GM12878 (cell line): ENCODE results near the gene MPP2. TPM values are rescaled to one million over a fixed set of nuclear protein-coding genes. Genes with fewer than 3 reads are reported as not detected.

Experiments used
- ATAC-seq: fragments of 200-7000 bp; cut with Tn5 transposase; 3 replicates; pipeline ENCODE4 v1.9.1; 2020; ENCODE audit warnings: mild to moderate bottlenecking, moderate library complexity
- BruUV-seq: library from RNA; stranded (reverse); fragments of 400-500 nt; replicated peaks from 2 replicates; lab custom pipeline; 2021; lab: Mats Ljungman, UMichigan
- CTCF ChIA-PET: fragments of 300-600 bp; sonication (Branson Sonifier 250); formaldehyde crosslinking; extraction: SDS; loops from one replicate; lab custom pipeline; 2021; ENCODE audit warnings: inconsistent platforms; lab: Yijun Ruan, JAX
- POLR2A ChIA-PET: fragments of 350-600 bp; formaldehyde crosslinking; extraction: SDS; loops from one replicate; lab custom pipeline; 2021; ENCODE audit warnings: inconsistent platforms; lab: Charles Lee
- RAD21 ChIA-PET: fragments of 300-600 bp; sonication (Branson Sonifier 250); formaldehyde crosslinking; loops from one replicate; lab custom pipeline; 2023; ENCODE audit warnings: antibody characterized with exemption; ENCODE audit not compliant: unreplicated experiment; lab: Charles Lee
- SMC1A ChIA-PET: fragments of 300-600 bp; sonication (Branson Sonifier 250); formaldehyde crosslinking; loops from one replicate; lab custom pipeline; 2023; ENCODE audit not compliant: unreplicated experiment, uncharacterized antibody; lab: Charles Lee
- DNase-seq: peaks from one replicate; pipeline ENCODE4 v3.0.0-alpha.2; 2011; ENCODE audit warnings: low read depth, low spot score
- FAIRE-seq: peaks from 3 replicates; lab custom pipeline; 2011; peaks lifted over from hg19 to GRCh38; lab: Jason Lieb, UNC
- H2AFZ ChIP-seq: 2 replicates; pipeline ENCODE4 v1.6.0; 2011; ENCODE audit warnings: low read depth, low read length, control low read depth; ENCODE audit not compliant: control insufficient read depth
- H3K27ac ChIP-seq: 2 replicates; pipeline ENCODE4 v1.5.1; 2011; ENCODE audit warnings: control low read depth; ENCODE audit not compliant: control insufficient read depth, insufficient read depth
- H3K27me3 ChIP-seq, 2 experiments: replicated peaks in 1 of 2; 2 replicates each; pipeline versions ENCODE4 v1.6.0 to v1.6.1; 2011; ENCODE audit warnings: low read length in 1 of 2; ENCODE audit not compliant: control insufficient read depth in 2 of 2, insufficient read depth in 2 of 2
- H3K36me3 ChIP-seq, 2 experiments: 2 replicates each; pipeline ENCODE4 v1.5.1; 2011; ENCODE audit warnings: low read length in 1 of 2; ENCODE audit not compliant: control insufficient read depth in 2 of 2, insufficient read depth in 2 of 2
- H3K4me1 ChIP-seq: 2 replicates; pipeline ENCODE4 v1.6.1; 2011; ENCODE audit warnings: mild to moderate bottlenecking, low read length, moderate library complexity, mixed read lengths; ENCODE audit not compliant: control insufficient read depth, insufficient read depth
- H3K4me2 ChIP-seq: 2 replicates; pipeline ENCODE4 v1.6.0; 2011; ENCODE audit warnings: control low read depth; ENCODE audit not compliant: control insufficient read depth, insufficient read depth
- H3K4me3 ChIP-seq: fragments of 200-600 bp; sonication (generic); 2 replicates; pipeline ENCODE4 v1.5.1; 2016
- H3K79me2 ChIP-seq: 2 replicates; pipeline ENCODE4 v1.6.0; 2011; ENCODE audit warnings: low read length; ENCODE audit not compliant: control insufficient read depth, insufficient read depth
- H3K9ac ChIP-seq: 2 replicates; pipeline ENCODE4 v1.8.0; 2011; ENCODE audit warnings: low read length, control low read depth, mixed read lengths; ENCODE audit not compliant: control insufficient read depth, insufficient read depth
- H3K9me3 ChIP-seq: replicated peaks from 3 replicates; pipeline ENCODE4 v1.5.1; 2011; ENCODE audit warnings: mild to moderate bottlenecking, low read length; ENCODE audit not compliant: control insufficient read depth, insufficient read depth
- H4K20me1 ChIP-seq: 2 replicates; pipeline ENCODE4 v1.6.0; 2011; ENCODE audit not compliant: control insufficient read depth, insufficient read depth
- BACH1 ChIP-seq: fragments of 450-650 bp; IDR thresholded peaks from 2 replicates; pipeline ENCODE4 v1.6.1; 2017; ENCODE audit warnings: mild to moderate bottlenecking, borderline replicate concordance
- CHD1 ChIP-seq: IDR thresholded peaks from 2 replicates; pipeline ENCODE4 v1.6.1; 2012; ENCODE audit warnings: low read depth, low read length, improper control_type of control experiment
- RAD21 ChIP-seq: IDR thresholded peaks from 2 replicates; pipeline ENCODE4 v1.6.1; 2011; ENCODE audit warnings: mild to moderate bottlenecking, low read depth, low read length, moderate library complexity; ENCODE audit not compliant: insufficient read depth
- RB1 ChIP-seq: fragments of 450-650 bp; formaldehyde crosslinking; IDR thresholded peaks from 2 replicates; pipeline ENCODE4 v1.6.1; 2017; ENCODE audit warnings: mild to moderate bottlenecking, borderline replicate concordance
- SMAD1 ChIP-seq: fragments of 450-650 bp; IDR thresholded peaks from 2 replicates; pipeline ENCODE4 v1.6.1; 2018; ENCODE audit warnings: mild to moderate bottlenecking, low read depth; ENCODE audit not compliant: partially characterized antibody
- SMC3 ChIP-seq: IDR thresholded peaks from 2 replicates; pipeline ENCODE4 v1.6.1; 2011; ENCODE audit warnings: low read length, improper control_type of control experiment, borderline replicate concordance
- USF2 ChIP-seq: IDR thresholded peaks from 2 replicates; pipeline ENCODE4 v1.6.1; 2011; ENCODE audit warnings: low read depth, low read length, improper control_type of control experiment, borderline replicate concordance
- WGBS: methylation state at CpG from one replicate; pipeline ENCODE4 v1.1.6; 2016; ENCODE audit warnings: low lambda C conversion rate; ENCODE audit not compliant: insufficient replicate concordance, insufficient coverage; ENCODE audit errors: missing lambda C conversion rate; 5-methylcytosine and 5-hydroxymethylcytosine counted together
- in situ Hi-C: fragments of 300-500 bp; cut with MboI; formaldehyde crosslinking; loops from 9 replicates; pipeline ENCODE4 v1.14.3; 2018; ENCODE audit warnings: mixed read lengths
- intact Hi-C: fragments of 100-400 bp; cut with micrococcal nuclease; formaldehyde crosslinking; loops from one replicate; pipeline ENCODE4 v1.14.2; 2022; ENCODE audit not compliant: unreplicated experiment
- polyA plus RNA-seq, 11 experiments: library from polyadenylated mRNA; depleted of rRNA in 4 of 11; unstranded in 6 of 11; stranded (reverse) in 5 of 11; fragments of >200 nt; fragmentation: Nextera tagmentation in 4 of 11; fragmentation: Illumina TruSeq in 1 of 11; extraction: Ambion mirVana in 4 of 11; extraction: Trizol in 1 of 11; gene quantifications; 1 replicate in 1 of 11; 2 replicates in 10 of 11; pipeline versions ENCODE4 v1.2.1 to v1.2.3, GENCODE V29; 2011 to 2016; ENCODE audit warnings: inconsistent platforms in 2 of 11, missing spikeins in 2 of 11, low read depth in 1 of 11
- total RNA-seq, 4 experiments: library from RNA; depleted of rRNA in 3 of 4; stranded (reverse); fragments of >200 nt in 3 of 4; fragmentation: Illumina TruSeq in 1 of 4; extraction: Trizol in 1 of 4; gene quantifications; 2 replicates each; pipeline versions ENCODE4 v1.2.1 to v1.2.3, GENCODE V29; 2013 to 2021

The MPP2 gene
- total and polyA plus RNA-seq, 10 of the 15 experiments (the other 5 are each of a cell fraction or from before 2014, with no cell fraction given) = 0.02 to 0.23 (median 0.15) TPM; not detected in 2

GRCh38 chr17:43874293-43874692 is 33.0 kb downstream of the MPP2 start:
- no peaks in the 10 kb centered on the region for H4K20me1 ChIP-seq
- RAD21 ChIA-PET = no interaction called here
- BruUV-seq = no TSS peak
- H3K9me3 ChIP-seq = no peaks in the 10 kb centered on the region
- no peak overlapping the region for H3K4me2 ChIP-seq
- ATAC-seq (no peak), DNase-seq (no peak), FAIRE-seq (no peak)
- no peaks in the 10 kb centered on the region for H3K36me3 ChIP-seq
- SMC1A ChIA-PET = no interaction called here
- POLR2A ChIA-PET = no interaction called here
- H2AFZ ChIP-seq = no peak overlapping the region
- WGBS = 32% methylated on average over 3 of the region's 3 CpGs
- H3K4me3 ChIP-seq = no peak overlapping the region
- no peak overlapping the region for H3K27ac ChIP-seq
- no peak for TF ChIP-seq CHD1
- no peak for TF ChIP-seq SMC3
- no peak for TF ChIP-seq BACH1
- no peak for TF ChIP-seq RB1
- TF ChIP-seq USF2 = no peak
- no peak for TF ChIP-seq RAD21
- TF ChIP-seq SMAD1 = no peak
- intact Hi-C loops (loop anchor here (10.0 kb wide), 1 partner anchor 121 kb away; no protein-coding TSS in a partner anchor), in situ Hi-C loops (no loop called here)
- no peaks in the 10 kb centered on the region for H3K79me2 ChIP-seq
- no peaks in the 10 kb centered on the region for H3K4me1 ChIP-seq
- CTCF ChIA-PET = interaction anchor here (0.6 kb wide), 1 partner anchor 9 kb away, joined by 3 read pairs; no protein-coding TSS in a partner anchor
- no peaks in the 10 kb centered on the region; a peak in 1 of 4 replicates for H3K27me3 ChIP-seq
- no peak overlapping the region for H3K9ac ChIP-seq
